GM23338 (cell line): Measurements from ENCODE around the gene GCKR. TPM values are rescaled to one million over a fixed set of nuclear protein-coding genes. Genes with fewer than 3 reads are reported as not detected.

Source experiments
- ATAC-seq: fragments of 200-7000 bp; cut with Tn5 transposase; 3 replicates; pipeline ENCODE4 v1.9.1; 2020
- DNase-seq: peaks from one replicate; pipeline ENCODE4 v3.0.0-alpha.2; 2015; ENCODE audit warnings: low spot score
- H2AFZ ChIP-seq: fragments of 200-600 bp; sonication (generic); 2 replicates; pipeline ENCODE4 v1.8.0; 2016; ENCODE audit warnings: antibody characterized with exemption, mild to moderate bottlenecking, moderate library complexity
- H3F3A ChIP-seq: fragments of 200-600 bp; sonication (generic); replicated peaks from 2 replicates; pipeline ENCODE4 v1.8.0; 2017; ENCODE audit warnings: antibody characterized with exemption, mixed run types, low read depth
- H3K27ac ChIP-seq: fragments of 200-600 bp; sonication (generic); 2 replicates; pipeline ENCODE4 v1.6.1; 2016; ENCODE audit warnings: low read depth
- H3K27me3 ChIP-seq: fragments of 200-600 bp; sonication (generic); 2 replicates; pipeline ENCODE4 v1.8.0; 2016; ENCODE audit warnings: mild to moderate bottlenecking, mixed run types, moderate library complexity; ENCODE audit not compliant: insufficient read depth
- H3K36me3 ChIP-seq: fragments of 200-600 bp; sonication (generic); 2 replicates; pipeline ENCODE4 v1.8.0; 2016; ENCODE audit warnings: mild to moderate bottlenecking; ENCODE audit not compliant: insufficient read depth
- H3K4me1 ChIP-seq: fragments of 200-600 bp; sonication (generic); 2 replicates; pipeline ENCODE4 v1.8.0; 2016; ENCODE audit warnings: mild to moderate bottlenecking, moderate library complexity; ENCODE audit not compliant: insufficient read depth
- H3K4me2 ChIP-seq: fragments of 200-600 bp; sonication (generic); 2 replicates; pipeline ENCODE4 v1.7.1; 2017; ENCODE audit warnings: mixed run types
- H3K4me3 ChIP-seq: fragments of 200-600 bp; sonication (generic); 2 replicates; pipeline ENCODE4 v1.6.1; 2016; ENCODE audit warnings: mixed run types
- H3K79me2 ChIP-seq: fragments of 200-600 bp; sonication (generic); replicated peaks from 2 replicates; pipeline ENCODE4 v1.8.0; 2017; ENCODE audit warnings: mild to moderate bottlenecking; ENCODE audit not compliant: insufficient read depth
- H3K9me2 ChIP-seq: fragments of 200-600 bp; sonication (generic); 2 replicates; pipeline ENCODE4 v1.8.0; 2017; ENCODE audit not compliant: insufficient read depth
- H4K20me1 ChIP-seq: fragments of 200-600 bp; sonication (generic); replicated peaks from 2 replicates; pipeline ENCODE4 v1.8.0; 2017; ENCODE audit warnings: mild to moderate bottlenecking; ENCODE audit not compliant: insufficient read depth
- H3K27ac Mint-ChIP-seq: 2 replicates; pipeline ENCODE4 v1.8.0; 2020; ENCODE audit warnings: inconsistent platforms, mild to moderate bottlenecking, moderate library complexity, mixed read lengths
- H3K27me3 Mint-ChIP-seq: 3 replicates; pipeline ENCODE4 v1.8.0; 2022; ENCODE audit warnings: low read depth, mild to moderate bottlenecking, moderate library complexity, mixed read lengths, inconsistent platforms; ENCODE audit not compliant: insufficient read depth, poor library complexity
- H3K36me3 Mint-ChIP-seq: 3 replicates; pipeline ENCODE4 v1.8.0; 2021; ENCODE audit warnings: low read depth, mild to moderate bottlenecking, inconsistent platforms, moderate library complexity, mixed read lengths
- H3K4me1 Mint-ChIP-seq: 3 replicates; pipeline ENCODE4 v1.8.0; 2020; ENCODE audit warnings: mild to moderate bottlenecking, inconsistent platforms, mixed read lengths
- H3K4me3 Mint-ChIP-seq: 3 replicates; pipeline ENCODE4 v1.8.0; 2021; ENCODE audit warnings: moderate library complexity, mild to moderate bottlenecking, inconsistent platforms, mixed read lengths
- H3K9me3 Mint-ChIP-seq: 3 replicates; pipeline ENCODE4 v1.8.0; 2020; ENCODE audit warnings: moderate library complexity, mild to moderate bottlenecking, inconsistent platforms, mixed read lengths
- CREB1 ChIP-seq: fragments of 250-450 bp; sonication (Bioruptor Pico); IDR thresholded peaks from 2 replicates; pipeline ENCODE4 v1.5.0; 2020; ENCODE audit warnings: low read depth, mild to moderate bottlenecking, moderate library complexity
- ETS1 ChIP-seq: IDR thresholded peaks from 2 replicates; pipeline ENCODE4 v1.6.1; 2016; ENCODE audit warnings: antibody characterized with exemption
- EZH2 ChIP-seq: fragments of 200-600 bp; sonication (generic); IDR thresholded peaks from one replicate; pipeline ENCODE4 v1.8.0; 2017; ENCODE audit warnings: antibody characterized with exemption, mild to moderate bottlenecking, low read depth; ENCODE audit not compliant: unreplicated experiment
- EZH2phosphoT487 ChIP-seq: fragments of 200-600 bp; sonication (generic); IDR thresholded peaks from one replicate; pipeline ENCODE4 v1.8.1; 2018; ENCODE audit warnings: antibody characterized with exemption; ENCODE audit not compliant: unreplicated experiment
- JUNB ChIP-seq: IDR thresholded peaks from one replicate; pipeline ENCODE4 v1.6.1; 2016; ENCODE audit warnings: antibody characterized with exemption; ENCODE audit not compliant: unreplicated experiment
- NANOG ChIP-seq: IDR thresholded peaks from 2 replicates; pipeline ENCODE4 v1.6.1; 2016; ENCODE audit warnings: antibody characterized with exemption, borderline replicate concordance
- POLR2AphosphoS5 ChIP-seq: IDR thresholded peaks from 2 replicates; pipeline ENCODE4 v1.6.1; 2016; ENCODE audit warnings: antibody characterized with exemption, low read depth
- STAT1 ChIP-seq: IDR thresholded peaks from one replicate; pipeline ENCODE4 v1.6.1; 2016; ENCODE audit warnings: antibody characterized with exemption; ENCODE audit not compliant: unreplicated experiment
- ZNF114 ChIP-seq: fragments of 250-450 bp; sonication (Bioruptor Pico); IDR thresholded peaks from 2 replicates; pipeline ENCODE4 v1.5.0; 2020; ENCODE audit warnings: mild to moderate bottlenecking, moderate library complexity
- ZNF331 ChIP-seq: fragments of 250-450 bp; sonication (Bioruptor Pico); IDR thresholded peaks from 2 replicates; pipeline ENCODE4 v1.5.0; 2020; ENCODE audit warnings: low read depth, mild to moderate bottlenecking, moderate library complexity
- ZNF462 ChIP-seq: fragments of 250-450 bp; sonication (Bioruptor Pico); IDR thresholded peaks from 2 replicates; pipeline ENCODE4 v1.5.0; 2020; ENCODE audit warnings: mild to moderate bottlenecking, moderate library complexity
- polyA plus RNA-seq: library from polyadenylated mRNA; unstranded; fragments of >200 nt; fragmentation: Nextera tagmentation; extraction: Ambion mirVana; gene quantifications from 2 replicates; pipeline ENCODE4 v1.2.1, GENCODE V29; 2016
- total RNA-seq: library from RNA; depleted of rRNA; stranded (reverse); fragments of >200 nt; shearing (Covaris generic); gene quantifications from 2 replicates; pipeline ENCODE4 v1.2.3, GENCODE V29; 2014
- TF ChIP-seq, protein P1 (sequence below): IDR thresholded peaks from one replicate; pipeline ENCODE4 v1.6.1; 2018; ENCODE audit warnings: antibody characterized with exemption; ENCODE audit not compliant: unreplicated experiment
- TF ChIP-seq, protein P2 (sequence below), 2 experiments: fragments of 200-600 bp in 1 of 2; sonication (generic) in 1 of 2; conservative IDR thresholded peaks; 2 replicates each; pipeline versions ENCODE4 v1.5.1 to v1.6.1; 2016 to 2017; ENCODE audit warnings: antibody characterized with exemption in 2 of 2, low read depth in 2 of 2, mild to moderate bottlenecking in 2 of 2, moderate library complexity in 1 of 2

The GCKR gene
- total and polyA plus RNA-seq, 2 experiments from 2014 or later: not detected

DNA sequence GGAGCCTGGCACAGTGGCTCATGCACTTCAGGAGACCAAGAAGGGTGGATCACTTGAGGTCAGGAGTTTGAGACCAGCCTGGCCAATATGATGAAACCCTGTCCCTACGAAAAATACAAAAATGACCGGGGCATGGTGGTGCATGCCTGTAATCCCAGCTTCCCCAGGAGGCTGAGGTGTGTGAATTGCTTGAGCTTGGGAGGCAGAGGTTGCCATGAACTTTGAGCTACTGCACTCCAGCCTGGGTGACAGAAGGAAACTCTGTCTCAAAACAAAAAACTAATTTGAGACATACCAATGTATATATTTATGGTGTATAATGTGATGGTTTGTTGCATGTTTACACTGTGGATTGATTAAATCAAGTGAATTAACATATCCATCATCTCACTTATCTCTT, 64.4 kb downstream of the GCKR start:
- Histone ChIP-seq H3K27me3 (0 out of 2 replicates have a peak, but pooled peaks cover 1% of the 10 kb centered on the region), H3K79me2 (no peaks in the 10 kb centered on the region), H4K20me1 (no peaks in the 10 kb centered on the region), H3K27ac (no peak overlapping the region), H3K36me3 (no peaks in the 10 kb centered on the region), H3K4me3 (no peak overlapping the region), H2AFZ (no peak overlapping the region), H3F3A (no peaks in the 10 kb centered on the region), H3K9me2 (no peaks in the 10 kb centered on the region), H3K4me1 (no peaks in the 10 kb centered on the region), H3K4me2 (no peak overlapping the region)
- no peaks in the 10 kb centered on the region for H3K4me1 Mint-ChIP-seq
- H3K4me3 Mint-ChIP-seq: no peak overlapping the region
- no peak overlapping the region for H3K27ac Mint-ChIP-seq
- DNase-seq: no peak
- no peak for ATAC-seq
- H3K36me3 Mint-ChIP-seq: no peaks in the 10 kb centered on the region; the same call in 2 of the 3 replicates
- no peaks in the 10 kb centered on the region for H3K27me3 Mint-ChIP-seq
- H3K9me3 Mint-ChIP-seq: peaks cover 12% of the 10 kb centered on the region
- no peak for TF ChIP-seq ZNF462 (CRISPR knock-in tag)
- no peak for TF ChIP-seq ETS1
- TF ChIP-seq EZH2: no peak
- TF ChIP-seq, protein P1, sequence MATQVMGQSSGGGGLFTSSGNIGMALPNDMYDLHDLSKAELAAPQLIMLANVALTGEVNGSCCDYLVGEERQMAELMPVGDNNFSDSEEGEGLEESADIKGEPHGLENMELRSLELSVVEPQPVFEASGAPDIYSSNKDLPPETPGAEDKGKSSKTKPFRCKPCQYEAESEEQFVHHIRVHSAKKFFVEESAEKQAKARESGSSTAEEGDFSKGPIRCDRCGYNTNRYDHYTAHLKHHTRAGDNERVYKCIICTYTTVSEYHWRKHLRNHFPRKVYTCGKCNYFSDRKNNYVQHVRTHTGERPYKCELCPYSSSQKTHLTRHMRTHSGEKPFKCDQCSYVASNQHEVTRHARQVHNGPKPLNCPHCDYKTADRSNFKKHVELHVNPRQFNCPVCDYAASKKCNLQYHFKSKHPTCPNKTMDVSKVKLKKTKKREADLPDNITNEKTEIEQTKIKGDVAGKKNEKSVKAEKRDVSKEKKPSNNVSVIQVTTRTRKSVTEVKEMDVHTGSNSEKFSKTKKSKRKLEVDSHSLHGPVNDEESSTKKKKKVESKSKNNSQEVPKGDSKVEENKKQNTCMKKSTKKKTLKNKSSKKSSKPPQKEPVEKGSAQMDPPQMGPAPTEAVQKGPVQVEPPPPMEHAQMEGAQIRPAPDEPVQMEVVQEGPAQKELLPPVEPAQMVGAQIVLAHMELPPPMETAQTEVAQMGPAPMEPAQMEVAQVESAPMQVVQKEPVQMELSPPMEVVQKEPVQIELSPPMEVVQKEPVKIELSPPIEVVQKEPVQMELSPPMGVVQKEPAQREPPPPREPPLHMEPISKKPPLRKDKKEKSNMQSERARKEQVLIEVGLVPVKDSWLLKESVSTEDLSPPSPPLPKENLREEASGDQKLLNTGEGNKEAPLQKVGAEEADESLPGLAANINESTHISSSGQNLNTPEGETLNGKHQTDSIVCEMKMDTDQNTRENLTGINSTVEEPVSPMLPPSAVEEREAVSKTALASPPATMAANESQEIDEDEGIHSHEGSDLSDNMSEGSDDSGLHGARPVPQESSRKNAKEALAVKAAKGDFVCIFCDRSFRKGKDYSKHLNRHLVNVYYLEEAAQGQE: no peak
- TF ChIP-seq EZH2phosphoT487: no peak
- no peak for TF ChIP-seq CREB1 (CRISPR knock-in tag)
- no peak for TF ChIP-seq STAT1
- no peak for TF ChIP-seq POLR2AphosphoS5
- no peak for TF ChIP-seq NANOG
- no peak for TF ChIP-seq ZNF114
- no peak for TF ChIP-seq ZNF331 (CRISPR knock-in tag)
- TF ChIP-seq JUNB: no peak
- TF ChIP-seq, protein P2, sequence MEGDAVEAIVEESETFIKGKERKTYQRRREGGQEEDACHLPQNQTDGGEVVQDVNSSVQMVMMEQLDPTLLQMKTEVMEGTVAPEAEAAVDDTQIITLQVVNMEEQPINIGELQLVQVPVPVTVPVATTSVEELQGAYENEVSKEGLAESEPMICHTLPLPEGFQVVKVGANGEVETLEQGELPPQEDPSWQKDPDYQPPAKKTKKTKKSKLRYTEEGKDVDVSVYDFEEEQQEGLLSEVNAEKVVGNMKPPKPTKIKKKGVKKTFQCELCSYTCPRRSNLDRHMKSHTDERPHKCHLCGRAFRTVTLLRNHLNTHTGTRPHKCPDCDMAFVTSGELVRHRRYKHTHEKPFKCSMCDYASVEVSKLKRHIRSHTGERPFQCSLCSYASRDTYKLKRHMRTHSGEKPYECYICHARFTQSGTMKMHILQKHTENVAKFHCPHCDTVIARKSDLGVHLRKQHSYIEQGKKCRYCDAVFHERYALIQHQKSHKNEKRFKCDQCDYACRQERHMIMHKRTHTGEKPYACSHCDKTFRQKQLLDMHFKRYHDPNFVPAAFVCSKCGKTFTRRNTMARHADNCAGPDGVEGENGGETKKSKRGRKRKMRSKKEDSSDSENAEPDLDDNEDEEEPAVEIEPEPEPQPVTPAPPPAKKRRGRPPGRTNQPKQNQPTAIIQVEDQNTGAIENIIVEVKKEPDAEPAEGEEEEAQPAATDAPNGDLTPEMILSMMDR (conservative IDR thresholded peaks at IDR 0.05; ENCODE audit: low read depth in 2 of 2): no peak
